HG03196 (cell line): ENCODE results near the gene SPRR2D.
"Not testable (repeated sequence)": the region's sequence is repeated elsewhere in the genome, so short reads cannot be mapped to it uniquely, and the experiment has no call there.

Experiments
- ATAC-seq: cut with Tn5 transposase; IDR thresholded peaks from one replicate; pipeline ENCODE4 v1.9.1; 2021; ENCODE audit not compliant: unreplicated experiment

Gene SPRR2D

DNA sequence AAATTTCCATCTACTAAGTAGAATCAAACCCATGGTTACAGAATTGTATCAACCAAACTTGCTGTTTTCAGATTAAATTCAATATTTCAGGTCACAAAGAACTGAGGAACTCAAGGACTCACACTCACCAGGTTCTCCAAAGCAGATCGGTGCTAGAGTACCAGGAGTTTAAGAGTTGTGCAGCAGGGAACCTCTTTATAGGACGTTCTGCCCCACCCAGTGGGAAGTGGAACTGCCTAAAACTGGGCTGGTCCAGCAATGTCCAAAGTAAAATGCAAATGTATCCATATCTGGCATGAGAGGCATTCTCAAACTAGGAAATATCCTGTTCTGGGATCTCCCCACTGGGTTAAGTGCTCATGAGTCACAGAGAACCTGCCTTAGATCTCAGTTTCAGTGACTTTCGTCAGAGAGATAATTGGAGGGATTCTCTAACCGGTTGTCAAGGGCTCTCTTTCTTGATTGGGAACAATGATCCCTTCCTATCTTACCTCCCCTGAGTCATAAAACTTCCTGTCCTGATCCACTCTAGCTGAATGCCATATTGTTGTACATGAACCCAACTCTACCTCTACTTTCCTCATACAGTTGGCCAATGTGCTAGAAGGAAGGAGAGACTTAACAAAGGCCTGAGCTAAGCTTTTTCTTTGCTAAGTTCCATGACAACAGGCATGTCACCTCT is at the start of gene SPRR2D:
Gene SPRR2D (minus strand): TSS at position 171 of the 682 bp plus-strand sequence. CDS start 774 bp downstream, outside the sequence.
- ATAC-seq, result no peak

DNA sequence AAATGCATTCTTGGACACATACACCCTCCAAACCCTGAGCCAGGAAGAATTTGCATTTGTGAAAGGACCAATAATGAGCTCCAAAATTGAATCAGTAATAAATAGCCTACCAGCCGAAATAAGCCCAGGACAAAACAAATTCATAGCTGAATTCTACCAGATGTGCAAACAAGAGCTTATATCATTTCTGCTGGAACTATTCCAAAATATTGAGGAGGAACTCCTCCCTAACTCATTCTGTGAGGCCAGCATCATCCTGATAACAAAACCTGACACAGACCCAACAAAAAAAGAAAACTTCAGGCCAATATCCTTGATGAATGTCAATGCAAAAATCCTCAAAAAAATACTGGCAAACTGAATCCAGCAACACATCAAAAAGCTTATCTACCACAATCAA is 46.7 kb upstream of the SPRR2D start:
- ATAC-seq, result no peak

DNA sequence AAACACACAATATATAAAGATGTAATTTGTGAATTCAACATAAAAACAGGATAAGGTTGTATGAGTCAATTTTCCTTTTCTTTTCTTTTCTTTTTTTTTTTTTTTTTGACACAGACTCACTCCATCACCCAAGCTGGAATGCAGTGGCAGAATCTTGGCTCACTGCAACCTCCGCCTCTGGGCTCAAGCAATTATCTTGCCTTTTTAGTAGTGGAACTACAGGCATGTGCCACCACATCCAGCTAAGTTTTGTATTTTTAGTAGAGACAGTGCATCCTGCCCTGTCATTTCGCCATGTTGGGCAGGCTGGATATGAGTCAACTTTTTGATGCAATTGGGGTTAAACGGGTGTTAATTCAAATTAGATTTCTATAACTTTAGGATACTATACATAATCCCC is 40.8 kb upstream of the SPRR2D start:
- ATAC-seq, result no peak

DNA sequence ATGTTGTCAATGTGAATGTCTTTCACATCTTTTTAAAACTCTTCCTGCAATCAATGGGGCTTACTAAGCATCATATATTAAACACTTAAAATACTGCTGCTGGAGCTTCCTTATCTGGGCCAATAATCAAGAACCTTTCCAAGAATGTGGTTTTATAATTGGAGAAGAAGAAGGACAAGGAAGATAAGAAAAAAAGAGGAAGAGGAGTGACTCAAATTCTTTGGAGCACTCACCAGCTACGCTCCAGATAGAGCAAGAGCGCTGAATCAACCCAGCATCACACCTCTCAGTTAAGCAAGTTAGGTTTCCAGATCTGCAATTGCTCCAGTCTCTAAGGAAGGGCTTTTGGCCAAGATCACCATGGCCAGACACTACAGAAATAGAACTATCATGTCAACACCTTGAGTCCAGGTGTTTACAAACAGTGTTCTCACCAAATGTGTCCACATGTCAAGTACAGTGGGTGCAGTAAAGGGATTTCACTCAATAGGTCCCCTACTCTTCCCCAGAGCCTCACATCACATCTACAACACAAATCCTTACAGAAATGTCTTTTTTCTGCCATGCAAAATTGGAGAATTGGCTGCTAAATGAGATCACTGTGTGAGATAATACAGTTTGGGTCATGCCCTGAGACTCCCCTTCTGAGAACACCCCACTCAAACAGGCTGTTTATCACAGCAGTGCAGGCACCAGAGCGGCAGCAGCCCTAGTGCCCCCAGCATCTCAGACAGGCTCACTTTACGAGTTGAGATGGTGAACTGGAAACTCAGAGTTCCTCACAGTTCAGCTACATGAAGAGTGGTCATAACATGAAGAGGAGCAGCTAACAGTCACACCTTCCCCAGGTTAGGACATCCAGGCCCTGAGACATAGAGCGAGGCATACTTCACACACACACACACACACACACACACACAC is 32.1 kb upstream of the SPRR2D start:
- ATAC-seq, result no peak

DNA sequence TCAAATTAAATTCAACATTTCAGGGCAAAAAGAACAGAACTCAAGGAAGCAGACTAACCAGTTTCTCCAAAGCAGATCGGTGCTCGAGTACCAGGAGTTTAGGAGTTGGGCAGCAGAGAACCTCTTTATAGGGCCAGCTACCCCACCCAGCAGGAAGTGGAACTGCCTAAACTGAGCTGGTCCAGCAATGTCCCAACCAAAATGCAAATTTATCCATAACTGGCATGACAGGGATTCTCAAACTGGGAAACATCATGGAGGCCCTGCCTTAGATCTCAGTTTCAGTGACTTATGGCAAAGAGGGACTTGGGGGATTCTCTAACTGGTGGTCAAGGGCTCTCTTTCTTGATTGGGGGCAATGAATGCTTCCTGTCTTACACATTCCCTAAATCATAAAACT is 30.6 kb upstream of the SPRR2D start, which contains the start of gene SPRR2B:
Gene SPRR2B (minus strand): TSS at position 101 of the 400 bp plus-strand sequence. CDS start 772 bp downstream, outside the sequence.
- no peak for ATAC-seq

DNA sequence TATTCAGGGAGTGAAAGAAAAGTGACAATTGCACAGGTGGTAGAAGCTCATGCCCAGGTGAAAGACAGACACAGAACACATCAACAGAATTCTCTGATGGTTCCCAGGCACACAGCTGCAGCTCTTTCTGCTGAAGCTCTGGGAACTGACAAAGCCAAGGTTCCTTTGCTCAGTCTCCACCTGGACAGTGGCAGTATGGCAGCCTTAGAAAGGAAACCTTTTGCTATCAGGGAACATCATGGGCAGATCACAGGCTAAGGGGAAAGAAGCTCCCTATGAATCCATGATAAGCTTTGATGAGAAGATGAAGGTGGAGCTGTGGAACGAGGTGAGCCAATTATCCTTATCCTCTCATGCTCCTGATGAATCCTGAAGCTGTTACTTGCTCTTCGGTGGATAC is 29.3 kb upstream of the SPRR2D start:
- no peak for ATAC-seq

DNA sequence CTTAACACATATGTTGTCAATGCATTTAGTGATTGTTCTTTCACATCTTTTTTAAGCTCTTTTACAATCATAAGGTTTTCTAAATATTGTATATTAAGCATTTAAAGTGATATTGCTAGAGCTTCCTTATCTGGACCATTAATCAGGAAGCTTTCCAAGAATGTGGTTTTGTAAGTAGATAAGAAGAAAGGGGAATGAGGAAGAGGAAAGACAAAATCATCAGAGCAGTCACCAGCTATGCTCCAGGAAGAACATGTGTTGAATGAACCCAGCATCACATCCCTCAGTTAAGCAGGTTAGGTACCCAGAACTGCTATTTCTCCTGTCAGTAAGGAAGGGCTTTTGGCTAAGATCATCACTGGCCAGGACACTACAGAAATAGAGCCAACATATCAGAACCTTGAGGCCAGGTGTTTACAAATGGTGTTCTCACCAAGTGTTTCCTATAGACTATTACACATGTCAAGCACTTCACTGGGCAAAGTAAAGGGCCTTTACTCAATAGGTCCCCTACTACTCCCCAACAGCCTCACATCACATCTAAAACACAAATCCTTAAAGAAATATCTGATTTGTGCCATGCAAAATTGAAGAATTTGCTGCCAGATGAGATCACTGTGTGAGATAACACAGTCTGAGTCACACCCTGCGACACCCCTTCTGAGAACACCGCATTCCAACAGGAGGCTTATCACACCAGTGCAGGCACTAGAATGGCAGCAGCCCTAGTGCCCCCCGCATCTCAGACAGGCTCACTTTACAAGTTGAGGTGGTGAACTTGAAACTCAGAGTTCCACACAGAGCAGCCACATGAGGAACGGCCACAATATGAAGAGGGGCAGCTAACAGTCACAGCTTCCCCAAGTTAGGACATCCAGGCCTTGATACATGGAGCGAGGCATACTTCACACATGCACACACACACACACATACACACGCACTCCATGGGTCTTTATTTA is 18.2 kb upstream of the SPRR2D start:
- no peak for ATAC-seq

DNA sequence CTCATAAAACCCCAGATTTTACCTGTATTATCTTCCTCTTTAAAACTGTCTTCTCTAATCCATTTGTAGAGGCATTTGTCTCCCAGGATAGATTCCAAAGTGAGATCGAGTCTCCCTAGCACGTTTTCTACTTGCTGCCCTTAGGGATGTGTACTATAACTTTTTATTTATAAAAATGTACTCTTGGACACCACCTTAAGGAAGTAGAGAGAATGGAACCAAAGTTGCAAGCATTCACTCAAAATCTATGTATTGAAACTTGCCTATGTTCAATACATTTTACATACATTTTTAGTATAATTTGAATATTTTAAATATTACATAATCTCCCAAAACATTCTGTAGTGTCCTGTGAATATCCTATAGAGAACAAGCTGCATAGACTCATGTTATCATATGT is 17.2 kb upstream of the SPRR2D start:
- no peak for ATAC-seq

DNA sequence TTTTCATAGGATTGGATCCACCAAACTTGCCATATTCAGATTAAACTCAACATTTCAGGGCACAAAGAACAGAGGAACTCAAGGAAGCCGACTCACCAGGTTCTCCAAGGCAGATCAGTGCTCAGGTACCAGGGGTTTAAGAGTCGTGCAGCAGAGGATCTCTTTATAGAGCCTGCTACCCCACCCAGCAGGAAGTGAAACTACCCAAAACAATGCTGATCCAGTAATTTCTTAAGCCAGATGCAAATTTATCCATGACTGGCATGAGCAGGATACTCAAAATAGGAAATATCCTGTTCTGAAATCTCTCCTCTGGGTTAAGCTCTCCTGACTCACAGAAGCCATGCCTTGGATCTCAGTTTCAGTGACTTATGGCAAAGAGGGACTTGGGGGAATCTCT is 16.5 kb upstream of the SPRR2D start, which contains the start of gene SPRR2A:
Gene SPRR2A (minus strand): TSS at position 138 of the 400 bp plus-strand sequence. CDS start 777 bp downstream, outside the sequence.
- ATAC-seq, result no peak

DNA sequence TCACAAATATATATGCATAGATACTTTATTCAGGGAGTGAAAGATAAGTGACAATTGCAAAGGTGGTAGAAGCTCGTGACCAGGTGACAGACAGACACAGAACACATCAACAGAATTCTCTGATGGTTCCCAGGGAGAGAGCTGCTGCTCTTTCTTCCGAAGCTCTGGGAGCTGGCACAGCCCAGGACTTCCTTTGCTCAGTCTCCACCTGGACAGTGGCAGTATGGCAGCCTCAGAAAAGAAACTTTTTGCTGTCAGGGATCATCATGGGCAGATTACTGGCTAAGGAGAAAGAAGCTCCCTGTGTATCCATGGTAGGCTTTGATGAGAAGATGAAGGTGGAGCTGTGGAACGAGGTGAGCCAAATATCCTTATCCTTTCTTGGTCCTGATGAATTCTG is 15.2 kb upstream of the SPRR2D start:
- ATAC-seq, result not testable (repeated sequence)

DNA sequence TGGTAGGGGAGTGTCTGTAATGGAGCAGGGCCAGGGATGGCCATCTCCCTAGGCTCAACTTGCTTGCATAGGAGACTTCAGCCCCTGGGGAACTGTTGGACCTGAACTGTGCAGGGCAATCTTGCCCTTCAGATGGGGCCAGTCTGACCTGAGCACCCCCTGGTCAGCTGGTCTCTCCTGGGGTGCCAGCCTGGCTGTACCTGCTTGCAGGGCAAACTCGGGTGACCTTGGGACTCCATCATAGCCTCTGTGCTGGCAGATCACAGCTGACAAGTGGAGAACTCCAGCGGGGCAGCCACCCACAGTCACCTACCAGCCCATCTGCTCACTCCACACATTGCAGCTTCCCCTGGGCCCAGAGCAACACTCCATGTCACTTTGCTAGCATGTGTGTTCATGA is 8.3 kb upstream of the SPRR2D start:
- no peak for ATAC-seq

DNA sequence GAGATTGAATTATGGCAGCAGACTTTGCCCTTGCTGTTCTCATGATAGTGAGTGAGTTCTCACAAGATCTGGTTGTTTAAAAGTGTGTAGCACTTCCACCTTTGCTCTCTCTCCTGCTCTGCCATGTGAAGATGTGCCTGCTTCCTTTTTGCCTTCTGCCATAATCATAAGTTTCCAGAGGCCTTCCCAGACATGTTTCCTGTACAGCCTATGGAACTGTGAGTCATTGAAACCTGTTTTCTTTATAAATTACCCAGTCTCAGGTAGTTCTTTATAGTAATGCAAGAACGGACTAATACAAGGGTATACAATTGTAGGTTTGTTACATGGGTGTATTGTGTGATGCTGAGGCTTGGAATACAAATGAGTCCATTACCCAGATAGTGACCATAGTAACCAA is 5.7 kb downstream of the SPRR2D start:
- no peak for ATAC-seq

DNA sequence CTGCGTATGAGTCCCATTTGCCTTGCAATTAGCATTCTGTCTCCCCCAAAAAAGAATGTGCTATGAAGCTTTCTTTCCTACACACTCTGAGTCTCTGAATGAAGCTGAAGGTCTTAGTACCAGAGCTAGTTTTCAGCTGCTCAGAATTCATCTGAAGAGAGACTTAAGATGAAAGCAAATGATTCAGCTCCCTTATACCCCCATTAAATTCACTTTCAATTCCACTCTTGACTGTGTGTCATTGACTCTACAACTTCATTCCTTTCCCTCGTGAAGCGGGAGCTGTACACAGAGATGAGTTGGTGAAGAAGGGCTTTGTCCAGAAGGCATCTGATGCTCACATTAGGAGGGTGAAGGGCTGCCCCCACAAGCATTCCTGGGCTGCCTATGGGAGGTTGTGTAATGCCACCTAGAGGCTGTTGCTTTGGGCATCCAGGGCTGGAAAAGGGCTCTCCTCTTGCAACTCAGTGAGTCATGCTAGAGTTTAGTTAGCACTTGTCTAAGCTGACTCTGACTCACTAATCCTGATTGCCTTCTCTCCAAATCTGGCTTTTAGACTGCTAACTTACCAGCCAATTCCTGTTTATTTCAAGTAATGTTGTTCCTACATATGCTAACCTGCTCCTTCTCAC is 8.1 kb downstream of the SPRR2D start:
- no peak for ATAC-seq

DNA sequence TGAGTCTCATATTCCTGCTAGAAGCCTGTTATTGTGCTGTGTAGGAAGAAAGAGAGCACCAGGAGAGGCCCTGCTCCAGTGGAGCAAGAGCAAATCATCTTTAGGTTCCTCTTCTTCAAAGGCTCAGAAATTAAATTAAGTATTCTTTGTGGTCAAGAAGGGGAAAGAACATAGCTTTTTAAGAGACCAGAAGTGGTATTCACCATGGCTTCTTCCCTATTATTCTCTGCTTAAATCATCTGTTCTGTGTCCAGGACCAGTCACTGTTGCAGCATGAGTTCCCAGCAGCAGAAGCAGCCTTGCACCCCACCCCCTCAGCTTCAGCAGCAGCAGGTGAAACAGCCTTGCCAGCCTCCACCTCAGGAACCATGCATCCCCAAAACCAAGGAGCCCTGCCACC is 8.8 kb downstream of the SPRR2D start:
- no peak for ATAC-seq

DNA sequence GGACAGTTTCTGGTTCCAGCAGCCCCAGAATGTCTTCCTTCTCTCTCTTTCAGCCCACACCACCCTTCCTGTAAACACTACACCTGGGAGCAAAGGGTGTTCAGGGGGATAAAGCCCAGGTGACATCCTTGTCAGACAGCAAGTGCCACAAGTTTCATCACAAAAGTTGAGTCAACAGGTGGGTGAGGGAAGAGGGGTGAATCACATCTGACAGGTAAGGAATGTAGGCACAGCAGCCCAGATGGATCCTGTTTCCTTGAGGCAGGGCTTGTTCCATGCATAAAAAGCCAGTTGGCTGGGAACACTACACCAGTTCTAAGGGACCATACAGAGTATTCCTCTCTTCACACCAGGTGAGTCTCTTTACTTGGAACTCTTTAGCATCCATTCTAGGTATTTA is 10.0 kb downstream of the SPRR2D start, which contains the start of gene SPRR1B:
Gene SPRR1B (plus strand): TSS at position 309 of the 400 bp plus-strand sequence. CDS start 1,143 bp downstream, outside the sequence.
- no peak for ATAC-seq

DNA sequence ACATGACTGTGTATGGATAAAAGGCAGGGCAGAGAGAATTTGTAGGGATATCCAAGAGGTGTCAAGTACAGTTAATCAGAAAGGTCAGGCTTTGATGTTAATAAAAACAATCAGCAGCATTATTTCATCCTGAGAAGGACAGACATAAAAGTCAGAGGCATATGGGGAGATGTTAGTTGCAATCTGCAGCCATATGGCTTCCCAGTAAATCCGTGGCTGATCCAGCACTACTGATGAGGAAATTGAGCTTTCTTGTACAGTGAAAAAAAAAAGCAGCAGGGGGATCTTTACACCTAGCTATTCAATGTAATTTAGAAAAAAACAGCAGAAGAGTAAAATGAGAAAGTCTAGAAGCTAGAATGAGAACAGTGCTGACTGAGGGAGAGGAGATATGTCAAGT is 12.2 kb downstream of the SPRR2D start:
- ATAC-seq, result no peak

DNA sequence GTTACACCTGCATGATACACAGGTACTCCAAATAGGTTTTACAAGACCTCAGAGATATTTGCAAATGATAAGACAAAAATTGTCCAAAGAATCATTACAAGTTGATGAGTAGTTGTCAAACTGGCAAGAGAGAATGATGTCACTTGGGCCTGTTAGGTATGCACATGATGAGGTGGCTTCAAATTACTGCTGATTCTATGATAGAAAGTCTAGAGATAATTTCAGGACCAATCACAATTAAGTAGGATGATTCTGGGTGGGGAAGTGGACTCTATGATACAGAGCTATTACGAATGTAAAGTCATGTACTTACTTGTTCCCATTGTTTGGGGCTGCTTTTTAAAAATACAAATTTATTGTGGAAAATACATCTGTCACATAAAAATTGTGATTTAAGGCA is 15.1 kb downstream of the SPRR2D start:
- ATAC-seq, result no peak

DNA sequence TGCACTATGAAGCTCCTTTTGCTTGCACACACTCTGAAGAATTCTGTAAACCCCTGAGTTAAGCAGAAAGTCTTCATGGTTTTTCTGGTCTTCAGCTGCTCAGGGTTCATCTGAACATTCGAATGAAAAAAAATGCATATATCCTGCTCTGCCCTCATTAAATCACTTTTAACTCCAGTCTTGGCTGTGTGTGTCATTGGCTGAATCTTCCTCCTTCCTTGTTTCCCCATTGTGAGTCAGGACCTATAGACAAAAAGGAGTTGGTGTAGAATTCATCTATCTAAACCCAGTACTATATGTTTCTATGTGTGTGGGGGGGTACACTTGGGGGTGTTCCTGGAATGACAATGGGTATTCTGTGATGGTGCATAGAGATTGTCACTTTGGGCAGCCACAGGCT is 16.5 kb downstream of the SPRR2D start:
- ATAC-seq, result no peak

DNA sequence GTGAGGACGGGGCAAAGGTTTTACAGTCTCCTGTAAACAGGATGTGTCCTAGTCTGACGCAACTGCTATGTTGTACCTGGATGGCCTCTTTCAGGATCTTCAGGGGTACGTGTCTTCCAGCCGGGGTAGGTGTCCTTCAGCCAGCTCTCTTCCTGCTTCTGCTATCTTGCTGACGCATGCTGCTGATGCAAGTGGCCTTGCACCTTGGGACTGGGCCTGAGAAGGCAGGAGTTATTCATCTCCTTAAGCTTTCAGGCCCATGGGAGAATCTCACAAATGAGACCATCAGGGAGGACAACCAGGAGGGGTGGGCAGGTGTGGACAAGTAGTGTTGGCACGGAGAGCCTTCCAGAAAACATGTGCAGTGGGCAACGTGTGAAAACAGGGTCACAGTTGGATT is 17.8 kb downstream of the SPRR2D start:
- no peak for ATAC-seq

DNA sequence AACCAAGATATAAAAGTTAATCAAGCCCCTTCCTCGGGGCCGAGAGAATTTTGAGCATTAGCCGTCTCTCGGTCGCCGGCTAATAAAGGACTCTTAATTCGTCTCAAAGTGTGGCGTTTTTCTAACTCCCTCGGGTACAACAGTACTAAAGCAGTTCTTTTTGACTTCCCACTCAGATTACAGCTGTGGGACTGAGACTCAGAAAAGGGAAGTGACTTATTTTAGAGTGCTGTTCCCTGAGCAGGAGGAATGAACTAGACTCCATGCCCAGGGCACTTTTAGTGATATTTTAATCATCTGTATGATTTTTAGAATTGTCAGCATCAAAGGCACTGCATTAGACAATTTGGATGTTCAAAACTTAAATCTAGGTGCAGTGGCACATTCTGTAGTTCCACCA is 18.6 kb downstream of the SPRR2D start:
- not testable (repeated sequence) for ATAC-seq
